Loucy (cell line): ENCODE data around the gene ALG3.

Experiments
- EZH2phosphoT487 ChIP-seq: fragments of 200-600 bp; IDR thresholded peaks from 2 replicates; pipeline ENCODE4 v1.6.1; 2018; ENCODE audit warnings: antibody characterized with exemption, mild to moderate bottlenecking, moderate library complexity, borderline replicate concordance
- TF ChIP-seq, protein P1 (sequence below): fragments of 200-600 bp; sonication (generic); conservative IDR thresholded peaks from 2 replicates; pipeline ENCODE4 v1.5.1; 2014; ENCODE audit warnings: mild to moderate bottlenecking, antibody characterized with exemption, low read length

DNA sequence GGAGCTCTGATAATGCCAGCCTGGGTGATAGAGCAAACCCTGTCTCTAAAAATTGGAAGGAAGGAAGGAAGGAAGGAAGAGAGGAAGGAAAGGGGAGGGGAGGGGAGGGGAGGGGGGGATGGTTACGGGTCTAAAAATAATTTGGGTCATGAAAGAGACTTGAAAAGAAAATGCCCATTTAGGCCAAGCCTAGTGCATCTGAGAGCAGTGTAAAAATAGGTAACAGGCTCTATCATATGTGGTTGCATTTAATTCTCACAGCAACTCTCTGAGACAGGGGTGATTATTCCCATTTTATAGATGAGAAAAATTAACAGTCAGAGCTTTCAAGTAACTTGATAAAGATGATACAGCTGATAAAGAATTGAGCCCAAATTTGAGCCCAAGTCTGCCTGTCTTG is 23.5 kb upstream of the ALG3 start:
- TF ChIP-seq, protein P1, sequence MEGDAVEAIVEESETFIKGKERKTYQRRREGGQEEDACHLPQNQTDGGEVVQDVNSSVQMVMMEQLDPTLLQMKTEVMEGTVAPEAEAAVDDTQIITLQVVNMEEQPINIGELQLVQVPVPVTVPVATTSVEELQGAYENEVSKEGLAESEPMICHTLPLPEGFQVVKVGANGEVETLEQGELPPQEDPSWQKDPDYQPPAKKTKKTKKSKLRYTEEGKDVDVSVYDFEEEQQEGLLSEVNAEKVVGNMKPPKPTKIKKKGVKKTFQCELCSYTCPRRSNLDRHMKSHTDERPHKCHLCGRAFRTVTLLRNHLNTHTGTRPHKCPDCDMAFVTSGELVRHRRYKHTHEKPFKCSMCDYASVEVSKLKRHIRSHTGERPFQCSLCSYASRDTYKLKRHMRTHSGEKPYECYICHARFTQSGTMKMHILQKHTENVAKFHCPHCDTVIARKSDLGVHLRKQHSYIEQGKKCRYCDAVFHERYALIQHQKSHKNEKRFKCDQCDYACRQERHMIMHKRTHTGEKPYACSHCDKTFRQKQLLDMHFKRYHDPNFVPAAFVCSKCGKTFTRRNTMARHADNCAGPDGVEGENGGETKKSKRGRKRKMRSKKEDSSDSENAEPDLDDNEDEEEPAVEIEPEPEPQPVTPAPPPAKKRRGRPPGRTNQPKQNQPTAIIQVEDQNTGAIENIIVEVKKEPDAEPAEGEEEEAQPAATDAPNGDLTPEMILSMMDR = no peak
- TF ChIP-seq EZH2phosphoT487 = no peak
